Skeletal muscle satellite cell (primary cell): ENCODE results near the gene ACOX3.

Experiments
- H3K27me3 ChIP-seq: 2 replicates; pipeline ENCODE4 v1.7.0; 2013; ENCODE audit warnings: low read length; ENCODE audit not compliant: control insufficient read depth, insufficient read depth
- H3K36me3 ChIP-seq: 2 replicates; pipeline ENCODE4 v1.7.0; 2013; ENCODE audit warnings: mild to moderate bottlenecking, control low read depth, low read length; ENCODE audit not compliant: insufficient read depth
- H3K4me1 ChIP-seq: 2 replicates; pipeline ENCODE4 v1.7.0; 2013; ENCODE audit warnings: low read length; ENCODE audit not compliant: control insufficient read depth, insufficient read depth
- H3K4me2 ChIP-seq: 2 replicates; pipeline ENCODE4 v1.7.0; 2013; ENCODE audit warnings: mild to moderate bottlenecking, low read length
- H3K4me3 ChIP-seq: 2 replicates; pipeline ENCODE4 v1.7.0; 2013; ENCODE audit warnings: low read length
- H3K9ac ChIP-seq: 2 replicates; pipeline ENCODE4 v1.7.0; 2013; ENCODE audit warnings: mild to moderate bottlenecking, low read depth, low read length, moderate library complexity
- H3K9me3 ChIP-seq: replicated peaks from 2 replicates; pipeline ENCODE4 v1.7.0; 2013; ENCODE audit warnings: mild to moderate bottlenecking, control low read depth, low read length

Gene ACOX3

DNA sequence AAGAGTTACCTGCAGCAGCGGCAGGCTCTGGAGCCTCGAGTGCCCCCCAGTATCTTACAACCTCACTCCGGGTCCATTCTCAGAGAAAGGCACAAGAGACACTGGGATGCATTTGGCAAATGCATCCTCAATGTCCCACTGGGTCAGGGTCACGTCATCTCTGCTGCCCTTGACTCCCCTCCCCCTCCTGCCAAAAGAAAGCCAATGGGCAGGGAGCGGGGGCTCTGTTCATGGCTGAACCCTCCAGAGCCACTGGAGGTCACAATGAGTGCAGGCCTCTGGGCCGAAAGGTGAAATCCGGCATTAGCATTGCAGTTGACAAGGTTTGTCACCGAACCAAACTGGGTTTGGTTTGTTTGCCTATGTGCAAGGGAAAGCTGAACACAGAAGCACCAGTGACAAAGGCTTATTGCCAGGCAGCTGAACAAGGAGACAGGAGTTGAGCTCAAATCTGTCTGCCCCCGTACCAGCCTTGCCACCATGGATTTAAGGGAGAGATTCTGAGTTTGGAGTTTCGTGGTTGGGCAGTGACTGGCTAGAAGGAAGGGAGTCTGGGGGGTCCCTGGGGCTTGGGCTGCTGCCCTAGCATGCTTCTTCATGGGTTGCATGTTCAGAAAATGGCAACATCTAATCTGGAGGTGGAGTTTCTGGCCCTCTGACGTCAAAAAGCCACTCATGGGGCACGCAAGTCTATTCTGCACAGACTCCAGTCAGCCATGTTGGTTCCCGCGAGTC, 106.6 kb downstream of the ACOX3 start:
- H3K4me3 ChIP-seq, result no peak overlapping the region

DNA sequence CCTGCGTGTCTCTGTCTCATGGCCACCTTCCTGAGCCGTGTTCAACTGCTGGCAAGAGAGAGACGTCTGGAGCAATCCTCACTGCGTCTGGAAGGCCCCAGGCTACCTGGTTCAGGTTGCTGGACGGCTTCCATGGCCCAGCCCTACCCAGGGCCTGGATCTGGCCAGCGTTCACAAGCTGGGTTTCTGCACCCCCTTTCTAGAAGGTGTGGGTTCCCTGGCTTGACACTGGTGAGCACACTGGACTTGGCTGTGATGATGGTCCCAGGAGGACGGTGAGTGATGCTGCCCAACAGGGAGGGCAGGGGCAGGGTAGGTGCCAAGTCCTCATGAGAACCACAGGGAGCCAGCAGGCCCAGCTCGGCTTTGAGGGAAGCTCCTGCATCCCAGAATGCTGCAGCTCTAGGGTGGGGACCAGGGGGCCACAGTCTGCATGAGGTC, 107.6 kb downstream of the ACOX3 start:
- no peaks in the 10 kb centered on the region for H3K36me3 ChIP-seq
- peaks cover 20% of the 10 kb centered on the region for H3K4me1 ChIP-seq
- H3K4me2 ChIP-seq, result no peak overlapping the region
- H3K9me3 ChIP-seq, result peaks cover 4% of the 10 kb centered on the region
- no peak overlapping the region for H3K4me3 ChIP-seq
- no peak overlapping the region for H3K9ac ChIP-seq
- peaks cover 10% of the 10 kb centered on the region for H3K27me3 ChIP-seq

More for the DNA sequence above, 106.6 kb downstream of the ACOX3 start:
- Histone ChIP-seq H3K27me3 (peaks cover 10% of the 10 kb centered on the region), H3K36me3 (no peaks in the 10 kb centered on the region), H3K4me2 (no peak overlapping the region), H3K9me3 (peaks cover 4% of the 10 kb centered on the region), H3K9ac (no peak overlapping the region), H3K4me1 (peaks cover 20% of the 10 kb centered on the region)

DNA sequence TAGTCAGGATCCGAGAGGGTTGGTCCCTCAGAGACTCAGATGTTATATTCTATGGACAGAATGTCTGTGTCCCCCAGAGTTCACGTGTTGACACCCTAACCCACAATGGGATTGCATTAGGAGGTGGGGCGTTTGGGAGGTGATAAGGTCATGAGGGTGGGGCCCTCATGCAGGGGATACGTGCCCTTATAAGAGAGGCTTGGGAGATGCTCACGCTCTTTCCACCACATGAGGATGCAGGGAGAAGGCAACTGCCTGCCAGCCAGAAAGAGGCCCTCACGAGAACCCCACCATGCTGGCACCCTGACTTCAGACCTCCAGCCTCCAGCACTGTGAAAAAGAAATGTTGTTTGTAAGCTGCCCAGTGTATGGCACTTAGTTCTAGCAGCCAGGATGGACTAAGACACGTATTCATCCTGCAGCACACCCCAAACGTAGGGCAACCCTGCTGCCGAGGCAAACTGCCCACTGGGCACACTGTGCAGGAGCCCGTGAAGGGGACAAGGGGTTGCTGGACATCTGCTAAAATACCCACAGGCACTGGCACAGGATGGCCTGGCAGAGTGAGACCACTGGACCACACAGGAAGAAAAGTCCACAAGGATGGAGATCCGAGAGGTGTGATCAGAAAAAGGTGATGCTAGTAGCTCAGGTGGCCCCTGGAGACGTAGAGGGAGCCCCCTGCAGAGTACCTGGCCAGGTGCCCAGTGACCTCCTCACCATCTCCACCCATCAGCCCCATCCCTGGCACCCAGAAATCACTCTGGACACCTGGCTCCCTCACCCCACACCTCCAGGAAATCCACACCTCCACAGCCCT, 108.3 kb downstream of the ACOX3 start:
- Histone ChIP-seq H3K36me3 (no peaks in the 10 kb centered on the region), H3K9ac (no peak overlapping the region), H3K4me2 (no peak overlapping the region), H3K27me3 (peaks cover 10% of the 10 kb centered on the region), H3K4me3 (no peak overlapping the region), H3K4me1 (peaks cover 20% of the 10 kb centered on the region), H3K9me3 (peaks cover 4% of the 10 kb centered on the region)

DNA sequence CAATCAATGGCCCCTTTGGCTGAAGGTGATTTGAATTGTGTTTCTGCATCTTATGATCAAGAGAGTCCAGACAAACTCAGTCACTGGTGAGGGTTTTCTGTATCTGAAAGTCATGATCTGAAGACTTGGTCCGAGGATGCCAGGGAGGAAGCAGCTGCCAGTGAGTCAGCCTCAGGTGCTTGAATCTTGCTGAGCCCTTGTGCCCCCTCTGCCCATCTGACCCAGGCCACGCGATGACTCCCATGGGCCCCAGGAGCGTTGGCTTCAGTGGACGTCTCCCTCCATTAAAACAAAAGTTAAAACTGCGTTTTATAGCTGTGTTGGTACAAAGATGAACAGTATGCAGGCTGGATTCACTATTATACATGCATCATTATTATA, 109.0 kb downstream of the ACOX3 start:
- H3K4me1 ChIP-seq, result peaks cover 18% of the 10 kb centered on the region
- no peaks in the 10 kb centered on the region for H3K36me3 ChIP-seq
- H3K4me3 ChIP-seq, result no peak overlapping the region
- H3K27me3 ChIP-seq, result peaks cover 10% of the 10 kb centered on the region
- peaks cover 4% of the 10 kb centered on the region for H3K9me3 ChIP-seq
- peak overlapping the region; percentile 37 for H3K4me2 ChIP-seq
- no peak overlapping the region for H3K9ac ChIP-seq

DNA sequence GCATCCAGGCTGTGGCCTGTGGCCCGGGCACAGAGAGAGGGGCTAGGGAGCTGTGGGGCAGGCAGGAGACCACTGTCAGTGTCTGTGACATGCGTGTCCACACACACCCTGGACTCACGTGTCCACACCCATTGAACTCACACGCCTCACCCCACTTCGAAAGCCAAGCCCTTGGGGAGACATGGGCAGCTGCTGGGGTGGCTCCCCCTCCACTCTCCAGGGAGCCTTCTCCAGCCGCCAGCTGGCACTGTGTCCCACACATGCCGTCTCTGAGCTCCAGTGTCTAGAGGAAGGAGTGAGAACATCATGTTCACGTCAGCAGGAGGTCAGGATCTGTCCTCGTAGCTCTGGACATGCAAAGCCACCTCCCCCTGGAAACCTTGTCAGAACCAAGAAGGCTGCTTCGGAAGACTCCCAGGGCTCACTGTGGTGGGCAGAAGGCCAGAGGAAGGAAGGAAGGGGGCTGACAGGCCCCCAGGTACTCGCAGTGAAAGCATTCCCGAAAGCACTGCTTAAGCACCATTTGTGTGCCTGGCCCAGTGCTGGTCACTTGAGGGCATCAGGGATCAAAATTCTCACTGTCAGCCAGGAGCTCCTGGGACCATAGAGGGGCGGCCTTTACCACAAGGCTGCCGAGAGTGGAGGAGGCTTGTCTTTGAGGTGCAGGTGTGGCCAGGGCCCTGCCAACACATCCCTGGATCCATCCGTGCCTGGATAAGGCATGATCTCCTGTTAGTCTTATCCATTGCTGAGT, 109.5 kb downstream of the ACOX3 start:
- Histone ChIP-seq H3K4me1 (peaks cover 17% of the 10 kb centered on the region), H3K9ac (no peak overlapping the region), H3K4me2 (peak overlapping the region; percentile 37), H3K9me3 (peaks cover 3% of the 10 kb centered on the region), H3K4me3 (no peak overlapping the region), H3K36me3 (no peaks in the 10 kb centered on the region), H3K27me3 (peaks cover 10% of the 10 kb centered on the region)

DNA sequence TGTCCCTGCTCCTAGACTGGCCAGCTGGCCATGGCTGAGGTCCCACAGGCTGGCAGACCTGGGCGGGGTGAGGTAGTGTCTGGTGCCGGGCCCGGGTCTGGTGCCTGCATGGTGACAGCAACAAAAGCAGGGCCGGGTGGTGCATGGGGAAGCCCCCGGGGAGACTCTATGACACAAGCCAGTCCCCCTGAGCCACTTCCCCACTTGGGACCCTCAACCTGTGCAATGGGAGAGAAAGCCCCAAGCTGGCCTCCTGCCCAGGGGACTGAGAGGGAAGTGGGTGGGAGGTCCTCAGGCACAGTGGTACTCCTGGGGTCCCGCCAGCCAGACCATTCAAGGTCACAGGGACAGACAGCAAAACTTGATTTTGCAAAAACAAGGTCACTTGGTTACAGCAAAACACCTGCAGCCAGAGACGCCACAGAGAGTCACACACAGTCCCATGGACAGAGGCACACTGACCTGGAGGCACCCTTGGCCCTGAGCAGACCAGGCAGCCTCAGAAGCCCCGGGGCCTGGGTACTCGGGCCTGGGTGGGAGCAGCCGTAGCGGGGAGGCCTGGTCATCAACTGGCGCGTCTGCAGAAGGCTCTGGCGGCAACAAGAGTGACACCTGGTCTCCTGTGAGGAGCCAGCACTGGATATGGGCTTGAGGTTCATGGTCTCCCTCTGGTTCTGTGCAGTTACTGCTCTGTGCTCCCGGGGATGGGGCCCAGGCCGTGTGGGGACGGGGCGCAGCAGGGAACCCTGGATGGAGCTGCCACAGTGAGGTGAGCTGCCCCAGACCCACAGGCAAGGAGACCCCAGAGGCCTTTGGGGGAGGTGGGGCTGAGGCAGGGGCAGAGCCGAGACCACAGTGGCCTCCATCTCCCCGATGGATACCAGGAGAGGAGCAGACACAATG, 110.4 kb downstream of the ACOX3 start:
- no peak overlapping the region for H3K9ac ChIP-seq
- no peaks in the 10 kb centered on the region for H3K36me3 ChIP-seq
- no peak overlapping the region for H3K4me3 ChIP-seq
- no peaks in the 10 kb centered on the region for H3K9me3 ChIP-seq
- H3K4me1 ChIP-seq, result peaks cover 26% of the 10 kb centered on the region
- peaks cover 9% of the 10 kb centered on the region for H3K27me3 ChIP-seq
- H3K4me2 ChIP-seq, result peak overlapping the region; percentile 37

DNA sequence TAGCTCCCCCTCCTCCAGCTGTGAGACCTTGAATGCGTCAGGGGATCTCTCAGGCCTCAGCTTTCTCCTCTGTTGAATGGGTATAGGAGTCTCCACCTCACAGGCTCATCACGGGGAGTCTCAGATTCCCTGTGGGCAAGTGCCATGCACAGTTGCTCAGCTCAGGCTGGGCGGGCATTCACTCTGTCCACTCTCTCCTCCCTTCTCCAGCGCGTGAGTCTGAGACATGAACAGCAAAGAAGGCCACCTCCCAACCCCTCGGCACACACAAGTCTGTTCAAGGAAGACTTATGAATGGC, 111.0 kb downstream of the ACOX3 start:
- Histone ChIP-seq H3K27me3 (peaks cover 8% of the 10 kb centered on the region), H3K4me3 (no peak overlapping the region)

DNA sequence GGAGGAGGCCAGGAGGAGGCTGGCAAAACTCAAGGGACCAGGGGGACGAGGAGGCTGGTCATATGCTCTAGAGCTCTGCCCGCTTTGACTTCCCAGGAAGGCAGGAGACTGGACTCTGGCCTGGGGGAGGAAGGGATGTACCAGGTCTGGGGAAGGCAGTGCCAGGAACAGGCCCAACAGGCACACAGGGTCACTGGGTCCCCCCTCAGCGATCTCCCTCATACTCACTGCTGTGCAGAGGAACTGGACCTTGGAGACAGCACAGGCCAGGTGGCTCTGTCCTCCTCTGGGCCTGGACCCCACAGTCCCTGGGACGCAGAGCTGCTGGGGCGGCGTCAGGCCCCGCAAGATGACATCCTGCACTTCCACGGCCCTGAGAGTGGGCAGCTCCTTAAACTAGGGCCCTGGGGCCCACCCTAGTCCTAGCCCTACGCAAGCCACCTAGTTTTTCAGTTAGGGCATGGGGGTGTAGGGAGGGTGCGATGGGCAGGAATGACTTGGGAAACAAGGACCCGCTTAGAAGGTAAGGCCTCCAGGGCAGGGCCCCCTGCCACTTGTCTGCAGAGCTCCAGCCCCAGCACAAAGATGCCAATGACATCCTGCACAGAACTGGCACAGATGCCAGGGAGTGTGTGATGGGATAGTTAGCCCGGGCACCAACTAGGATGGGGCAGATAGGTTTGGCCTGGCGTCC, 111.5 kb downstream of the ACOX3 start:
- H3K9me3 ChIP-seq, result no peaks in the 10 kb centered on the region
- peaks cover 36% of the 10 kb centered on the region for H3K4me1 ChIP-seq
- no peak overlapping the region for H3K9ac ChIP-seq
- H3K4me3 ChIP-seq, result no peak overlapping the region
- no peaks in the 10 kb centered on the region for H3K36me3 ChIP-seq
- peaks cover 8% of the 10 kb centered on the region for H3K27me3 ChIP-seq
- H3K4me2 ChIP-seq, result no peak overlapping the region

More for the DNA sequence above, 111.0 kb downstream of the ACOX3 start:
- no peak overlapping the region for H3K9ac ChIP-seq
- H3K9me3 ChIP-seq, result no peaks in the 10 kb centered on the region
- H3K36me3 ChIP-seq, result no peaks in the 10 kb centered on the region
- H3K4me1 ChIP-seq, result peaks cover 31% of the 10 kb centered on the region
- H3K4me2 ChIP-seq, result no peak overlapping the region

DNA sequence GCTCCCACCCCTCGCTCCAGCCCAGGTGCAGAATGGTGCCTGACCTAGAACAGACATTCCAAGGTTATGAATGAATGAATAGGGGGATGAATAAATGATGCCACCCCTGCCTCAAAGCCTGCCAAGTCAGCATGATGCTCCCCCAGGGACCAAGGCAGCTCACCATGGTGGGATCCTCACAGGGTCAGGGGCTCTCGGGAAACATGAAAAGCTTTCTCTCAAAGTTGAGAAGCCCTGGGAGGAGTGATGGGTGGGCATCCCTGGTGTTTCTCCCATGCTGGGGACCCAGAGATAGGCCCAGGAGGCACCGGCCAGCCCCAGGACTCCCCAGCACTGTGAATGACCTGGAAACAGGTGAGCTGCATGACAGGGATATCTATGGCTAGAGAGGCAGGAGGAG, 112.1 kb downstream of the ACOX3 start:
- no peaks in the 10 kb centered on the region for H3K9me3 ChIP-seq
- no peak overlapping the region for H3K4me2 ChIP-seq
- H3K9ac ChIP-seq, result no peak overlapping the region
- peaks cover 36% of the 10 kb centered on the region for H3K4me1 ChIP-seq
- H3K27me3 ChIP-seq, result peaks cover 8% of the 10 kb centered on the region
- no peak overlapping the region for H3K4me3 ChIP-seq
- no peaks in the 10 kb centered on the region for H3K36me3 ChIP-seq

DNA sequence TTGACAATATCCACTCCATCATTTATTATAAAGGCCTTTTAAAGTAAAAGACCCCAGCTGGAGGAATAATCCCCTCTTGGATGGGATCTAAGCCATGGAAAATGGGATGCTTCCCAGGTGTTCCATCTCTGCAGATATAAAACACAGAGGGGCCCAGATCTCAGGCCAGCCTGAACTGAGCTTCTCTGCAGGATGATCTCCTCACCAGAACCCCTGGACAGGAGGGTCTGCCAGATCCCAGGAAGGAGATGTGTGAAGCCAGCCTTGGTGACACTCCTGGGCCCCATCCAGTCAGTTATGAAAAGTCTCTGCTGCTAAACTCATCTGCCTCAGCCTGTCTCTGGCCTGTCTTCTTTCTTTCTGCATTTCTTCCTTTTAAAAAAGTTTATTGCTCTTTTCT, 114.3 kb downstream of the ACOX3 start:
- no peak overlapping the region for H3K9ac ChIP-seq
- no peak overlapping the region for H3K4me2 ChIP-seq
- H3K4me1 ChIP-seq, result peaks cover 31% of the 10 kb centered on the region
- no peaks in the 10 kb centered on the region for H3K9me3 ChIP-seq
- H3K27me3 ChIP-seq, result peaks cover 3% of the 10 kb centered on the region
- no peaks in the 10 kb centered on the region for H3K36me3 ChIP-seq
- no peak overlapping the region for H3K4me3 ChIP-seq
